Calu3 (cell line): ENCODE measurements around the gene ESR2. TPM values are rescaled to one million over a fixed set of nuclear protein-coding genes. Genes with fewer than 3 reads are reported as not detected.
"Not testable (repeated sequence)": the region's sequence is repeated elsewhere in the genome, so short reads cannot be mapped to it uniquely, and the experiment has no call there.

Experiments
- BruUV-seq: library from RNA; stranded (reverse); fragments of 400-500 nt; replicated peaks from 2 replicates; lab custom pipeline; 2021; lab: Mats Ljungman, UMichigan
- CTCF ChIA-PET: fragments of 300-600 bp; sonication (Branson Sonifier 250); formaldehyde crosslinking; loops from one replicate; lab custom pipeline; 2022; ENCODE audit warnings: antibody characterized with exemption; lab: Charles Lee
- DNase-seq: peaks from one replicate; pipeline ENCODE4 v3.0.0; 2022
- H3K27ac Mint-ChIP-seq: one replicate; pipeline ENCODE4 v1.8.0; 2022; ENCODE audit warnings: mixed read lengths; ENCODE audit not compliant: unreplicated experiment
- H3K27me3 Mint-ChIP-seq: one replicate; pipeline ENCODE4 v1.8.0; 2022; ENCODE audit warnings: mixed read lengths; ENCODE audit not compliant: unreplicated experiment
- H3K36me3 Mint-ChIP-seq: one replicate; pipeline ENCODE4 v1.8.0; 2022; ENCODE audit warnings: mild to moderate bottlenecking, moderate library complexity, mixed read lengths; ENCODE audit not compliant: insufficient read depth, unreplicated experiment
- H3K4me1 Mint-ChIP-seq: one replicate; pipeline ENCODE4 v1.8.0; 2022; ENCODE audit warnings: mild to moderate bottlenecking, low read depth, mixed read lengths; ENCODE audit not compliant: unreplicated experiment
- H3K4me3 Mint-ChIP-seq: one replicate; pipeline ENCODE4 v1.8.0; 2022; ENCODE audit warnings: mild to moderate bottlenecking, low read depth, moderate library complexity, mixed read lengths; ENCODE audit not compliant: unreplicated experiment
- H3K9me3 Mint-ChIP-seq: one replicate; pipeline ENCODE4 v1.8.0; 2022; ENCODE audit warnings: low read depth, mixed read lengths; ENCODE audit not compliant: unreplicated experiment
- CTCF ChIP-seq: fragments of 200-600 bp; IDR thresholded peaks from one replicate; pipeline ENCODE4 v1.8.0; 2022; ENCODE audit warnings: antibody characterized with exemption; ENCODE audit not compliant: unreplicated experiment
- intact Hi-C: fragments of 100-400 bp; cut with micrococcal nuclease; formaldehyde crosslinking; loops from one replicate; pipeline ENCODE4 v1.10.0; 2022; ENCODE audit not compliant: unreplicated experiment
- total RNA-seq: library from RNA; stranded (reverse); gene quantifications from 2 replicates; pipeline ENCODE4 v1.2.3, GENCODE V29; 2022

The ESR2 gene
- total RNA-seq, 1 experiment from 2014 or later: not detected

GRCh38 chr14:64118892-64119291, 175.3 kb downstream of the ESR2 start:
- no peak for TF ChIP-seq CTCF
- H3K9me3 Mint-ChIP-seq: no peaks in the 10 kb centered on the region
- H3K27ac Mint-ChIP-seq: no peak overlapping the region
- no peaks in the 10 kb centered on the region for H3K27me3 Mint-ChIP-seq
- intact Hi-C loops: no loop called here
- no peak overlapping the region for H3K4me3 Mint-ChIP-seq
- CTCF ChIA-PET: no interaction called here
- no peaks in the 10 kb centered on the region for H3K4me1 Mint-ChIP-seq
- no peak for DNase-seq
- BruUV-seq: no TSS peak
- H3K36me3 Mint-ChIP-seq: peaks cover 30% of the 10 kb centered on the region

GRCh38 chr14:64118403-64118742, 175.8 kb downstream of the ESR2 start:
- BruUV-seq, intact Hi-C loops, H3K27me3 Mint-ChIP-seq, CTCF ChIA-PET, DNase-seq, H3K9me3 Mint-ChIP-seq, H3K27ac Mint-ChIP-seq, H3K4me1 Mint-ChIP-seq, H3K4me3 Mint-ChIP-seq: not testable (repeated sequence)
- peaks cover 31% of the 10 kb centered on the region for H3K36me3 Mint-ChIP-seq

GRCh38 chr14:64117671-64118402, 176.3 kb downstream of the ESR2 start:
- no peaks in the 10 kb centered on the region for H3K9me3 Mint-ChIP-seq
- H3K36me3 Mint-ChIP-seq: peaks cover 32% of the 10 kb centered on the region
- BruUV-seq: no TSS peak
- DNase-seq: no peak
- no peaks in the 10 kb centered on the region for H3K27me3 Mint-ChIP-seq
- CTCF ChIA-PET: no interaction called here
- intact Hi-C loops: no loop called here
- H3K4me1 Mint-ChIP-seq: no peaks in the 10 kb centered on the region
- no peak for TF ChIP-seq CTCF
- H3K27ac Mint-ChIP-seq: no peak overlapping the region
- no peak overlapping the region for H3K4me3 Mint-ChIP-seq

- DNase-seq: no peak
- CTCF ChIA-PET: no interaction called here
- H3K36me3 Mint-ChIP-seq: peaks cover 28% of the 10 kb centered on the region
- no peaks in the 10 kb centered on the region for H3K9me3 Mint-ChIP-seq
- no peaks in the 10 kb centered on the region for H3K27me3 Mint-ChIP-seq
- no TSS peak for BruUV-seq
- no peak for TF ChIP-seq CTCF
- intact Hi-C loops: no loop called here
- no peak overlapping the region for H3K27ac Mint-ChIP-seq
- H3K4me3 Mint-ChIP-seq: no peak overlapping the region
- no peaks in the 10 kb centered on the region for H3K4me1 Mint-ChIP-seq
These were observed 178.8 kb downstream of the ESR2 start for GRCh38 chr14:64115401-64115800.

GRCh38 chr14:64114796-64115195, 179.4 kb downstream of the ESR2 start:
- Mint-ChIP-seq H3K27me3 (no peaks in the 10 kb centered on the region), H3K9me3 (no peaks in the 10 kb centered on the region), H3K4me3 (no peak overlapping the region), H3K27ac (no peak overlapping the region), H3K4me1 (peaks cover 5% of the 10 kb centered on the region), H3K36me3 (peaks cover 30% of the 10 kb centered on the region)
- CTCF ChIA-PET: no interaction called here
- intact Hi-C loops: loop anchor here (5.0 kb wide), 1 partner anchor 52 kb away; no protein-coding TSS in a partner anchor
- DNase-seq: no peak
- no peak for TF ChIP-seq CTCF
- no TSS peak for BruUV-seq
